ENCODE measurements around the gene USP34.

GRCh38 chr2:61414674-61415073 lies 56.2 kb downstream of the USP34 start:
- no peak for TF ChIP-seq CTCF (IDR thresholded peaks at IDR 0.05; ENCODE audit: poor library complexity)
- TF ChIP-seq EZH2phosphoT487 (IDR thresholded peaks at IDR 0.05; ENCODE audit: low read depth, severe bottlenecking, unreplicated experiment): no peak
- no peak for TF ChIP-seq EZH2 (IDR thresholded peaks at IDR 0.05; ENCODE audit: borderline replicate concordance)

Measured in hepatocyte (in vitro differentiated cells).